Stimulated activated CD4-positive, alpha-beta T cell treated with anti-CD3 and anti-CD28 coated beads, Interleukin-15, amount 100 ng/mL, for 1 hour (primary cell): Measurements from ENCODE around the gene B3GLCT.

Experiments
- DNase-seq, 2 donors: peaks; one replicate each; pipeline ENCODE4 v3.0.0-alpha.2; 2020; ENCODE audit warnings: low read depth in 1 of 2, low spot score in 1 of 2

Gene B3GLCT

GRCh38 chr13:31223215-31223614 is 23.4 kb downstream of the B3GLCT start:
- no peak for DNase-seq

GRCh38 chr13:31223640-31224039 is 23.9 kb downstream of the B3GLCT start:
- DNase-seq: no peak

- DNase-seq: no peak
Observed at GRCh38 chr13:31224174-31224669, 24.4 kb downstream of the B3GLCT start.

- no peak for DNase-seq
Observed at GRCh38 chr13:31224963-31225559, 25.3 kb downstream of the B3GLCT start.

GRCh38 chr13:31225998-31226675 is 26.4 kb downstream of the B3GLCT start:
- no peak for DNase-seq

- no peak for DNase-seq
Observed at GRCh38 chr13:31227063-31227462, 27.3 kb downstream of the B3GLCT start.

- no peak for DNase-seq
Observed at GRCh38 chr13:31227870-31228269, 28.1 kb downstream of the B3GLCT start.

- DNase-seq: no peak
Observed at GRCh38 chr13:31234729-31235128, 35.0 kb downstream of the B3GLCT start.

GRCh38 chr13:31236211-31236786 is 36.5 kb downstream of the B3GLCT start:
- DNase-seq: no peak

- DNase-seq: no peak
Observed at GRCh38 chr13:31240921-31241320, 41.1 kb downstream of the B3GLCT start.

- no peak for DNase-seq
Observed at GRCh38 chr13:31242367-31242766, 42.6 kb downstream of the B3GLCT start.

- no peak for DNase-seq
Observed at GRCh38 chr13:31242916-31243315, 43.1 kb downstream of the B3GLCT start.

- DNase-seq: no peak
Observed at GRCh38 chr13:31245598-31246373, 46.0 kb downstream of the B3GLCT start.

- no peak for DNase-seq
Observed at GRCh38 chr13:31246918-31247317, 47.1 kb downstream of the B3GLCT start.

- no peak for DNase-seq
Observed at GRCh38 chr13:31248361-31248760, 48.6 kb downstream of the B3GLCT start.

GRCh38 chr13:31248965-31249539 is 49.3 kb downstream of the B3GLCT start:
- DNase-seq: no peak

- DNase-seq: no peak
Observed at GRCh38 chr13:31250435-31250834, 50.7 kb downstream of the B3GLCT start.

GRCh38 chr13:31261241-31261640 is 61.5 kb downstream of the B3GLCT start:
- DNase-seq: no peak

GRCh38 chr13:31263346-31263745 is 63.6 kb downstream of the B3GLCT start:
- no peak for DNase-seq

GRCh38 chr13:31264151-31264550 is 64.4 kb downstream of the B3GLCT start:
- no peak for DNase-seq

- no peak for DNase-seq
Observed at GRCh38 chr13:31267126-31267784, 67.5 kb downstream of the B3GLCT start.
